Fibroblast of villous mesenchyme (primary cell): ENCODE data around the gene ZG16. TPM values are rescaled to one million over a fixed set of nuclear protein-coding genes. Genes with fewer than 3 reads are reported as not detected.
"Not testable (repeated sequence)": the region's sequence is repeated elsewhere in the genome, so short reads cannot be mapped to it uniquely, and the experiment has no call there.

Experiments
- DNase-seq: peaks from one replicate; pipeline ENCODE4 v3.0.0-alpha.2; 2010; ENCODE audit warnings: low read depth
- H3K4me3 ChIP-seq: 2 replicates; pipeline ENCODE4 v1.5.1; 2011; ENCODE audit warnings: low read depth, mild to moderate bottlenecking, low read length
- total RNA-seq: library from RNA; depleted of rRNA; stranded (reverse); fragments of >200 nt; gene quantifications from 2 replicates; pipeline ENCODE4 v1.2.3, GENCODE V29; 2012
- TF ChIP-seq, protein P1 (sequence below): IDR thresholded peaks from 2 replicates; pipeline ENCODE4 v1.5.1; 2012; ENCODE audit warnings: low read depth, mild to moderate bottlenecking, low read length; ENCODE audit not compliant: insufficient read depth

Gene ZG16, protein sequence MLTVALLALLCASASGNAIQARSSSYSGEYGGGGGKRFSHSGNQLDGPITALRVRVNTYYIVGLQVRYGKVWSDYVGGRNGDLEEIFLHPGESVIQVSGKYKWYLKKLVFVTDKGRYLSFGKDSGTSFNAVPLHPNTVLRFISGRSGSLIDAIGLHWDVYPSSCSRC
- not detected in 2 replicates for total RNA-seq

- H3K4me3 ChIP-seq, result no peak within 1 kb of the TSS
- DNase-seq, result no peak
- TF ChIP-seq, protein P1, sequence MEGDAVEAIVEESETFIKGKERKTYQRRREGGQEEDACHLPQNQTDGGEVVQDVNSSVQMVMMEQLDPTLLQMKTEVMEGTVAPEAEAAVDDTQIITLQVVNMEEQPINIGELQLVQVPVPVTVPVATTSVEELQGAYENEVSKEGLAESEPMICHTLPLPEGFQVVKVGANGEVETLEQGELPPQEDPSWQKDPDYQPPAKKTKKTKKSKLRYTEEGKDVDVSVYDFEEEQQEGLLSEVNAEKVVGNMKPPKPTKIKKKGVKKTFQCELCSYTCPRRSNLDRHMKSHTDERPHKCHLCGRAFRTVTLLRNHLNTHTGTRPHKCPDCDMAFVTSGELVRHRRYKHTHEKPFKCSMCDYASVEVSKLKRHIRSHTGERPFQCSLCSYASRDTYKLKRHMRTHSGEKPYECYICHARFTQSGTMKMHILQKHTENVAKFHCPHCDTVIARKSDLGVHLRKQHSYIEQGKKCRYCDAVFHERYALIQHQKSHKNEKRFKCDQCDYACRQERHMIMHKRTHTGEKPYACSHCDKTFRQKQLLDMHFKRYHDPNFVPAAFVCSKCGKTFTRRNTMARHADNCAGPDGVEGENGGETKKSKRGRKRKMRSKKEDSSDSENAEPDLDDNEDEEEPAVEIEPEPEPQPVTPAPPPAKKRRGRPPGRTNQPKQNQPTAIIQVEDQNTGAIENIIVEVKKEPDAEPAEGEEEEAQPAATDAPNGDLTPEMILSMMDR, result no peak
Measured at GRCh38 chr16:29777576-29778350, at the start of gene ZG16. ZG16 (plus strand) TSS chr16:29778256; CDS start chr16:29779267, 1,011 bp downstream.

DNA sequence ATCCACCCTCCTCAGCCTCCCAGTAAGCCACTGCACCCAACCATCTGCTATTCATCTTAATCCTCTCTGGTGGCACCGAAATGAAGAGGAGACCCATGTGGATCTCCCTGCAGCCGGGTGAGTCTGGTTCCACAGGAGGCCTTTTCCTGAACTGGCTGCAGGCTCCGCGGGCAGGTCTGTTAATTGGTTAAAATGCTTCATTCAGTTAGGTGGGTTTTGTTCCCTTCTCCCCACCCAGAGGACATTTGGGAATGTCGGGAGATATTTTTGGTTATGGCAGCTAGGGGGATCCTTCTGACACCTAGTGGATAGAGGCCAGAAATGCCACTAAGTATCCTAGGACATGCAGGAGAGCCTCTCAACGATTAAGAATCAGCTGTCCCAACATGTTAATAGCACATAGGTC lies 48.9 kb upstream of the ZG16 start:
- no peak overlapping the region for H3K4me3 ChIP-seq
- DNase-seq, result peak; percentile 56
- TF ChIP-seq, protein P1, result peak; percentile 79

DNA sequence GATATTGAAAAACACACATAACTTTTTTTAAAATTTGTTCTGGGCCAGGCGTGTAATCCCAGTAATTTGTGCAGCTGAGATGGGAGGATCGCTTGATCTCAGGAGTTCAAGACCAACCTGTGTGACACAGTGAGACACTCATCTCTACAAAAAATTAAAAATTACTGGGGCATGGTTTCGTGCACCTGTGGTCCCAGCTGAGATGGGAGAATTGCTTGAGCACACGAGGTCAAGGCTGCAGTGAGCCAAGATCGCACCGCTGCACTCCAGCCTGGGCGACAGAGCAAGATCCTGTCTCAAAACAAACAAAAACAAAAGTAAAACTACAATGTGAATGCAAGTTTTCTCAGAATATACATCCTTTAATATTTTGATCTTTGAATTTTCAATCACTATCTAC lies 47.4 kb upstream of the ZG16 start:
- no peak overlapping the region for H3K4me3 ChIP-seq
- TF ChIP-seq, protein P1, result no peak
- no peak for DNase-seq

GRCh38 chr16:29731768-29732601 lies 46.1 kb upstream of the ZG16 start:
- DNase-seq, H3K4me3 ChIP-seq: not testable (repeated sequence)

DNA sequence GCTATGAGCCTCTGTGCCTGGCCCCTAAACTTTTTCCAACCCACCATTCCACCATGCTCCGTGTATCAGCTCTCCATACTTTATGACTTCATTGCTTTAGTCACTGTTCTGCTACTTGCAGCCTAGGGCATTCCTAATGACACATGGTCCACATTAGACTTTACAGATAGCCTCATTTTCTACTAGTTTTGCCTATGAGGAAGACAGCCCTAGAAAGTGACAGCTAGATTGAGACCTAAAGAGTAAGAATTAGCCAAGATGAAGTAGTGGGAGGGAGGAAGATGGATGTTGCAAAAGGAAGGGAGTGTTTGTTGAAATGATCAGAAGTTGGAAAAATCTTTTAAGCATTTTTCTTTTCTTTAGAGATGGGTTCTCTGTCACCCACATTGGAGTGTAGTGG lies 43.3 kb upstream of the ZG16 start:
- DNase-seq, result no peak
- H3K4me3 ChIP-seq, result no peak overlapping the region
- TF ChIP-seq, protein P1, result no peak

- DNase-seq, result peak; percentile 14
- no peak overlapping the region for H3K4me3 ChIP-seq
- TF ChIP-seq, protein P1, result peak; percentile 35
Measured at GRCh38 chr16:29736112-29736511, 41.9 kb upstream of the ZG16 start.

DNA sequence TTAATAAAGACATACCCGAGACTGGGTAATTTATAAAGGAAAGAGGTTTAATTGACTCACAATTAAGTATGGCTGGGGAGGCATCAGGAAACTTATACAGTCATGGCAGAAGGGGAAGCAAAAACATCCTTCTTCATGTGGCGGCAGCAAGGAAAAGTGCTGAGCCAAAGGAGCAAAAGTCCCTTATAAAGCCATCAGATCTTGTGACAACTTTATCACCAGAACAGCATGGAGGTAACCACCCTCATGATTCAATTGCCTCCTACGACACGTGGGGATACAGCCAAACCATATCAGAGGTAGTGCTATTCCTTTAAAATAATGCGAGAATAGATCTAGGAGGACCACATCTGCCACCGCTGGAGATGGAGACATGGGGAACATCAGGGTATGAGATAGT lies 41.3 kb upstream of the ZG16 start:
- no peak for DNase-seq
- TF ChIP-seq, protein P1, result no peak
- H3K4me3 ChIP-seq, result no peak overlapping the region
